Ovary (tissue), 3 donors: ENCODE results near the gene LRRC46.

Experiments
- EP300 ChIP-seq: sonication (generic); formaldehyde crosslinking; IDR thresholded peaks from one replicate; pipeline ENCODE4 v1.6.1; 2017; ENCODE audit warnings: antibody characterized with exemption
- POLR2A ChIP-seq: fragments of 450-650 bp; IDR thresholded peaks from one replicate; pipeline ENCODE4 v1.6.1; 2017; ENCODE audit warnings: antibody characterized with exemption, mild to moderate bottlenecking, moderate library complexity
- TF ChIP-seq, protein P1 (sequence below), 3 donors: fragments of 450-650 bp in 2 of 3; fragments of 200-600 bp in 1 of 3; IDR thresholded peaks; one replicate each; pipeline versions ENCODE4 v1.5.1 to v1.8.0; 2016 to 2022; ENCODE audit warnings: antibody characterized with exemption in 3 of 3, mild to moderate bottlenecking in 1 of 3
- donor health status: DM: no; HTN: no; CAD: no.

DNA sequence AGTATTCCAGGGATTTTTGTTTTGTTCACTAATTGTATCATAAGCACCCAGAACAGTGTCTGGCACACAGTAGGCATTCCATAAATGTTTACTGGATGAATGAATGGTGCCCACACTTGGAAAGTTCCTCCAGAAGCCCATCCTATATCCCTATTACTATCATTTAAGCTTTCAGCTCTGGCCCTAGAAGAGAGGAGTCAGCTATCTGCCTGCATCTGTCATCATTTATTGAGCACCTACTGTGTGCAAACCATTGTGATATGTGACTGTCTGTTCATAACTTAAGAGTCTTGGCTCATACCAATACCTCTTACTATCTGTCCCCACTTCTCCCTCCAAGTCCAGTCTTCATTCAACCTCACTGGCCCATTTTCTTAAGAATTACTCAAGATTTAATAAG lies 39.6 kb downstream of the LRRC46 start:
- TF ChIP-seq, protein P1, sequence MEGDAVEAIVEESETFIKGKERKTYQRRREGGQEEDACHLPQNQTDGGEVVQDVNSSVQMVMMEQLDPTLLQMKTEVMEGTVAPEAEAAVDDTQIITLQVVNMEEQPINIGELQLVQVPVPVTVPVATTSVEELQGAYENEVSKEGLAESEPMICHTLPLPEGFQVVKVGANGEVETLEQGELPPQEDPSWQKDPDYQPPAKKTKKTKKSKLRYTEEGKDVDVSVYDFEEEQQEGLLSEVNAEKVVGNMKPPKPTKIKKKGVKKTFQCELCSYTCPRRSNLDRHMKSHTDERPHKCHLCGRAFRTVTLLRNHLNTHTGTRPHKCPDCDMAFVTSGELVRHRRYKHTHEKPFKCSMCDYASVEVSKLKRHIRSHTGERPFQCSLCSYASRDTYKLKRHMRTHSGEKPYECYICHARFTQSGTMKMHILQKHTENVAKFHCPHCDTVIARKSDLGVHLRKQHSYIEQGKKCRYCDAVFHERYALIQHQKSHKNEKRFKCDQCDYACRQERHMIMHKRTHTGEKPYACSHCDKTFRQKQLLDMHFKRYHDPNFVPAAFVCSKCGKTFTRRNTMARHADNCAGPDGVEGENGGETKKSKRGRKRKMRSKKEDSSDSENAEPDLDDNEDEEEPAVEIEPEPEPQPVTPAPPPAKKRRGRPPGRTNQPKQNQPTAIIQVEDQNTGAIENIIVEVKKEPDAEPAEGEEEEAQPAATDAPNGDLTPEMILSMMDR (IDR thresholded peaks at IDR 0.05): no peak
- no peak for TF ChIP-seq POLR2A
- no peak for TF ChIP-seq EP300
